GM12874 (cell line): Measurements from ENCODE around the gene ETV3L.

Experiments used
- TF ChIP-seq, protein P1 (sequence below): IDR thresholded peaks from 2 replicates; pipeline ENCODE4 v1.5.1; 2011; ENCODE audit warnings: low read depth, mild to moderate bottlenecking, control low read depth, low read length, moderate library complexity; ENCODE audit not compliant: insufficient read depth

ETV3L gene

DNA sequence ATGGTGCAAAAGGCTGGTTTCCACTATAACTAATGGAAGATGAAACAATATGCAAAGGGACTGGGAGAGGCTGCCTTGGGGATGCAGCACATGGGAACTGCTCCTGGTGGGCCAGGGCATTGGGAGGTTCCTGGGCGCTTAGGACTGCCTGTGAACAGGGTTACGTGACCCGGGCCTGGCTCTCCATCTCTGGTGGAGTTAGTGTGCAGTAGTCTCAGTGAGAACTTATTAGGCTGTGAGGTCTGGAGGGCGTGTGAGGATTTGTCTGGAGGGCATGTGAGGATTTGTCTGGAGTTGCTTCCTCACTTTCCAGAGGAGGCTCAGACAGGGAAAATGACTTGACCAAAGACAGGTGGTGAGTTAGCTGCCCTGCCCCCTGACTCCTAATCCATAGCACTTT is 1.5 kb upstream of the ETV3L start:
- TF ChIP-seq, protein P1, sequence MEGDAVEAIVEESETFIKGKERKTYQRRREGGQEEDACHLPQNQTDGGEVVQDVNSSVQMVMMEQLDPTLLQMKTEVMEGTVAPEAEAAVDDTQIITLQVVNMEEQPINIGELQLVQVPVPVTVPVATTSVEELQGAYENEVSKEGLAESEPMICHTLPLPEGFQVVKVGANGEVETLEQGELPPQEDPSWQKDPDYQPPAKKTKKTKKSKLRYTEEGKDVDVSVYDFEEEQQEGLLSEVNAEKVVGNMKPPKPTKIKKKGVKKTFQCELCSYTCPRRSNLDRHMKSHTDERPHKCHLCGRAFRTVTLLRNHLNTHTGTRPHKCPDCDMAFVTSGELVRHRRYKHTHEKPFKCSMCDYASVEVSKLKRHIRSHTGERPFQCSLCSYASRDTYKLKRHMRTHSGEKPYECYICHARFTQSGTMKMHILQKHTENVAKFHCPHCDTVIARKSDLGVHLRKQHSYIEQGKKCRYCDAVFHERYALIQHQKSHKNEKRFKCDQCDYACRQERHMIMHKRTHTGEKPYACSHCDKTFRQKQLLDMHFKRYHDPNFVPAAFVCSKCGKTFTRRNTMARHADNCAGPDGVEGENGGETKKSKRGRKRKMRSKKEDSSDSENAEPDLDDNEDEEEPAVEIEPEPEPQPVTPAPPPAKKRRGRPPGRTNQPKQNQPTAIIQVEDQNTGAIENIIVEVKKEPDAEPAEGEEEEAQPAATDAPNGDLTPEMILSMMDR: no peak

DNA sequence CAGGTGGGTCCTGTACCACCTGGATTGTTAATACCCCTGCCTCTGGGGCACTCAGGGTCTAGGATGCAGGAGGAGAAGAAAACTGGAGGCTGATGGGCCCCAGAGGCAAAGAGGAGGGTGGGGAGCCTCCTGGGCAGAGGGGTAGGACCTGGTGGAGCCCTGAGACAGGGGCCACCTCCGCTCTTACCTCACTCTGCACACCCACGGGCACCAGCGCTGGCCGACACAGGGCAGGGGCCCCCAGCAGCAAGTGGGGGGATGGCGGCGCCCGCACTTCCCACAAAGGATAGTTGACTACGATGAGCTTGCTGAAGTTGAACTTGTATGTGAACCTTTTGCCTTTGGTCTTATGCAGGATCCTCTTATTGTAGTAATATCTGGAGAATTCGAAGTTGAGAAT is 1.1 kb downstream of the ETV3L start:
- TF ChIP-seq, protein P1: no peak

DNA sequence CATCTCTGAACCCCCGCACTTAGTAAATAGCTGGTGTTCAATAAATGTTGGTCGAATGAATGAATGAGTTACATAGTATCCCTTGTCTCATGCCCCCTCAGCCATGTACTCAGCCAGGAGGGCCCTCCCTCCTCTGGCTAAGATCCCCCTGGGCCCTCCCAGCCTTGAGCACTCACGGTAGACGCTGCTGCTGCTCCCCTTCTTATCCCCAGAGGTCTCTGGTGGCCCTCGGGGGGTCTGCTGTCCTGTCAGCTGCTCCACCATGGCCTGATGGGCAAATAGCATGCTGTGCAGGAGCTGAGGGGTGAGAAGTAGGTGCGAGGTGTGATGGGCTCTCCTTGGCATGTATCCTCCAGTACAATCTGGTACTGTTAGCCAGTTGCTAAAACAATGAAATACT is 1.9 kb downstream of the ETV3L start:
- TF ChIP-seq, protein P1: no peak

DNA sequence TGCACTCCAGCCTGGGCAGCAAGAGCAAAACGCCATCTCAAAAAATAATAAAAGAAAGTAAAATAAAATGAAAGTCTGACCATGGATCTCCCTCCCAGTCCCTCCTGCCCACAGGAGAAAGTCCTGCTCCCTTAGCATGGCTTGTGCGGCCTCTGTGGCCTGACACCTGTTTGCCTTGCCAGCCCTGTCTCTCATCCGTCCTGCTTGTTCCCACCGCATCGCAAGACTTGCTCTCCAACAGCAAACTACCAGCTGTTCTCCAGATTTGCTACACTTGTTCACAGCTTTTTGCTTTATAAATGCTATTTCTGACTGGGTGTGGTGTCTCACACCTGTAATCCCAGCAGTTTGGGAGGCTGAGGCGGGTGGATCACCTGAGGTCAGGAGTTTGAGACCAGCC is 2.7 kb downstream of the ETV3L start:
- TF ChIP-seq, protein P1: no peak

DNA sequence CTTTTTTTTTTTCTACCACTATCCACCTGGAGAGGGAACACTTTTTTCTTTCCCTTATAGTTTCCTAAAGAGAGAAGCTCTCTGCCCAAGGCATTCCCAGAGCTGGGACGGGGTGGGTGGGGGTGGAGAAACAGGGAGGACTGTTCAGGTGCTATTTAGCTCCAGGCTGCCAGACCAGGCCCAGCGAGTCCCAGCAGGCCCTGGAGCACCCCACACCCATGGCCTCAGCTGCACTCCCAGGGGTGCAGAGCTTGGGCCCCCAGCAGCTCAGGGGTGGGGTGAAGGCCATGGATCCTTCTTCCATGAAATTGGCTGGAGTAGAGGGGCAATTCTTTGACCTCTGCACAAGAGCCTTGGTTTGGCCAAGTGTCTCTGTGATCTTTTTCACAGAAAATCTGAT is 4.1 kb downstream of the ETV3L start:
- TF ChIP-seq, protein P1: no peak

DNA sequence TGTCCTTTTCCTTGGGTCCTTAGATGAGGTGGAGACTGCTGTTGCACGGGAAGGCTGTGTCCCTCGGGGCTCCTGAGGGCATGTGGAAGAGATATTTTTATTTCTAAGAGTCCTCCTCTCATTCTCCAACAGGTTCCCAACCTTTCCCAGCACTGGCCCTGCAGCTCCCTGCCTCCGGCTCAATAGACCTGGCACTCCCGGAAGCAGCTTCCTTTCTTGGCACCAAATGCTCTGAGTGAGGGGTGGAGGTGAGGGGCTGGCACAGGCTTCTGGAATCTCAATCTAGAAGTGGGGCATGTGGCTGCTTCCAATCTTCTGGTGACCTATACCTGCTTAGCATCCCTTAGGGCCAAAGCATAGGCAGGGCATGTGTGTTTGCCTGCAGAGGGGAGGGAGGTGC is 4.5 kb downstream of the ETV3L start:
- TF ChIP-seq, protein P1: no peak

DNA sequence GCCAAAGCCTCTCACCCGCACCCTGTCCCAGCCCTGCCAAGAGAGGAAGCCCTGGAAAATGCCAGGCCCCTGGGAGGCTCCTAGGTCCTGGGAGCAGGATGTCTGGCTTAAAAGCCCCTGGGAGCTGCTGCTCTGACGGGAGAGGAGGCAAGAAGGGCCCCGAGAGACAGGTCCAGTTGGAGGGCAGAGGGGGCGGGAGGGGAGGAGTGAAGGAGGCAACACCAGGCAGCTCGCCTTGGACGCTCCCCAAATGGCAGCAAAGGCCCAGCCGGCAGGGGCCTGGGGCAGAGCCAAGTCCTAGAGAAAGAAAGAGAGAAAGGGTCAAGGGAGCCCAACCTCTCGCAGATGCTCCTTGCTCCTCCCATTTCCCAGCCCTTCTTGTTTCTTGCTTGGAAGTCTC is 6.8 kb downstream of the ETV3L start:
- TF ChIP-seq, protein P1: no peak
